Natural killer cell (primary cell): ENCODE results near the gene MBNL3. TPM values are rescaled to one million over a fixed set of nuclear protein-coding genes. Genes with fewer than 3 reads are reported as not detected.

ENCODE experiments used
- ATAC-seq, 3 donors: fragments of 150-1000 bp in 2 of 3; fragments of 200-7000 bp in 1 of 3; cut with Tn5 transposase; 1 replicate in 1 of 3; 2 replicates in 2 of 3; pipeline ENCODE4 v1.10.0; 2021; ENCODE audit warnings: mild to moderate bottlenecking in 2 of 3, moderate library complexity in 2 of 3
- DNase-seq, 2 donors: peaks; one replicate each; pipeline versions ENCODE4 v3.0.0 to v3.0.0-alpha.2; 2013 to 2021; ENCODE audit warnings: mixed read lengths in 1 of 2
- H3K27ac ChIP-seq: one replicate; pipeline ENCODE4 v1.5.1; 2013; ENCODE audit warnings: mild to moderate bottlenecking, low read length
- H3K27me3 ChIP-seq: one replicate; pipeline ENCODE4 v1.6.1; 2013; ENCODE audit warnings: low read length; ENCODE audit not compliant: control insufficient read depth, insufficient read depth
- H3K36me3 ChIP-seq: one replicate; pipeline ENCODE4 v1.6.1; 2013; ENCODE audit warnings: low read length; ENCODE audit not compliant: control insufficient read depth, insufficient read depth
- H3K4me1 ChIP-seq: one replicate; pipeline ENCODE4 v1.6.1; 2013; ENCODE audit warnings: low read length; ENCODE audit not compliant: control insufficient read depth, insufficient read depth
- H3K4me3 ChIP-seq: one replicate; pipeline ENCODE4 v1.5.1; 2013; ENCODE audit warnings: low read length
- H3K9me3 ChIP-seq: one replicate; pipeline ENCODE4 v1.6.1; 2013; ENCODE audit warnings: low read length; ENCODE audit not compliant: control insufficient read depth, insufficient read depth
- H3K27ac Mint-ChIP-seq, 2 donors: one replicate each; pipeline ENCODE4 v1.8.0; 2022; ENCODE audit warnings: mild to moderate bottlenecking in 2 of 2, mixed read lengths in 2 of 2, moderate library complexity in 1 of 2
- H3K27me3 Mint-ChIP-seq, 2 donors: one replicate each; pipeline ENCODE4 v1.8.0; 2022; ENCODE audit warnings: low read depth in 2 of 2, mixed read lengths in 2 of 2
- H3K36me3 Mint-ChIP-seq: one replicate; pipeline ENCODE4 v1.8.0; 2022; ENCODE audit warnings: mixed read lengths
- H3K4me1 Mint-ChIP-seq, 2 donors: one replicate each; pipeline ENCODE4 v1.8.0; 2022; ENCODE audit warnings: mixed read lengths in 2 of 2
- H3K4me3 Mint-ChIP-seq: one replicate; pipeline ENCODE4 v1.8.0; 2022; ENCODE audit warnings: mild to moderate bottlenecking, moderate library complexity, mixed read lengths
- H3K9me3 Mint-ChIP-seq, 2 donors: one replicate each; pipeline ENCODE4 v1.8.0; 2022; ENCODE audit warnings: mixed read lengths in 2 of 2
- WGBS: methylation state at CpG from one replicate; pipeline ENCODE4 v1.1.7; 2013; ENCODE audit warnings: missing lambda C conversion rate; ENCODE audit not compliant: insufficient coverage; 5-methylcytosine and 5-hydroxymethylcytosine counted together
- intact Hi-C: fragments of 100-400 bp; cut with micrococcal nuclease; formaldehyde crosslinking; loops from one replicate; pipeline ENCODE4 v1.14.2; 2022
- total RNA-seq, 4 donors: library from RNA; stranded (reverse); fragments of 120-200 nt in 1 of 4; gene quantifications; one replicate each; pipeline versions ENCODE4 v1.2.3 to v1.2.4, GENCODE V29; 2013 to 2022
- TF ChIP-seq, protein P1 (sequence below): fragments of 200-600 bp; IDR thresholded peaks from one replicate; pipeline ENCODE4 v1.8.0; 2022; ENCODE audit warnings: antibody characterized with exemption

MBNL3 gene, protein sequence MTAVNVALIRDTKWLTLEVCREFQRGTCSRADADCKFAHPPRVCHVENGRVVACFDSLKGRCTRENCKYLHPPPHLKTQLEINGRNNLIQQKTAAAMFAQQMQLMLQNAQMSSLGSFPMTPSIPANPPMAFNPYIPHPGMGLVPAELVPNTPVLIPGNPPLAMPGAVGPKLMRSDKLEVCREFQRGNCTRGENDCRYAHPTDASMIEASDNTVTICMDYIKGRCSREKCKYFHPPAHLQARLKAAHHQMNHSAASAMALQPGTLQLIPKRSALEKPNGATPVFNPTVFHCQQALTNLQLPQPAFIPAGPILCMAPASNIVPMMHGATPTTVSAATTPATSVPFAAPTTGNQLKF
- 10 to 100 TPM; 55.3 to 64.3 (median 59.3) TPM for total RNA-seq
- 49.8 TPM for total RNA-seq (2013)

DNA sequence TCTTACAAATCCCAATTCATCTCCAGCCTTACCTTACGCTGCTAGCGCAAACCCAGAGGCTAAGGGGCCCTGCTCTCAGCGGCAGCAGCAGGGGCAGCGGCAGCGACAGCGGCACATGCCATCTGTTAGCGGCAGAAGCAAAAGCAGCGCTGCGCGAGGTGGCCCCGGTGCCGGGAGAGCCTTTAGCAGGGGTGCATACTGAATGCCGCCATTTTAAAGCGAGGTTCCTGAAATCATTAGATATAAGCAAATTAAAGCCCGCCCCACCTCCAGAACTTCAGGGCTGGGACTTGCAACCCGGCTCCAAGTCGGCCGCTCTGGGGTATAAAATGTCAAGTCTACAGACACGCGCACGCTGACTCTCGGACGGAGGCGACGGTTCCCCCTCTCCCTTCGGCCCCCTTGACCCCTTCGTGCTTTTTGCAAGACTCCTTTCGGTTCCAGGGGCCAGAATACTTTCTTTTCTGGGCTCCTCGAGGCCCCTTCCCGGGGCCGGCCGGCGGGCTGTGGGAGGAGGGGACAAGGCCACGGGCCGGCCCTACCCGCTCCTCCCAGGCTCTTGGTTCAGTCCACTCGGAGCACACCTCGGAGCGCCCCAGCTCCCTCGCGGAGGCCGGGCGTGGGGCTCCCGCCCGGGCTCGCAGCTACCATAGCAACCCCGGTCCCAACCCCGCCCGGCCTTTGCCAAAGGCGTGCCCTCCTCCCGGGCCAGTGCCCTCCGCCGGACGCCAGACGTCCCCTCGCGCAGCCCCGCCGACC is at the start of gene MBNL3:
TSS of gene MBNL3 (minus strand) at position 220 of the 759 bp plus-strand sequence. CDS start 49,427 bp downstream, outside the sequence.
- Histone ChIP-seq H3K4me3 (peak within 1 kb of the TSS; percentile 68), H3K4me1 (peaks cover 6% of the 10 kb centered on the region), H3K36me3 (no peaks in the 10 kb centered on the region), H3K27me3 (no peaks in the 10 kb centered on the region), H3K27ac (peak within 1 kb of the TSS; percentile 90), H3K9me3 (no peaks in the 10 kb centered on the region)
- Mint-ChIP-seq H3K9me3 (no peaks in the 10 kb centered on the region), H3K4me1 (peaks cover 19 to 44% of the 10 kb centered on the region in 2 donors), H3K27ac (peak within 1 kb of the TSS; percentile 84 to 89), H3K27me3 (peaks cover 0 to 22% of the 10 kb centered on the region in 2 donors), H3K36me3 (no peaks in the 10 kb centered on the region), H3K4me3 (peak within 1 kb of the TSS; percentile 97)
- TF ChIP-seq, protein P1, sequence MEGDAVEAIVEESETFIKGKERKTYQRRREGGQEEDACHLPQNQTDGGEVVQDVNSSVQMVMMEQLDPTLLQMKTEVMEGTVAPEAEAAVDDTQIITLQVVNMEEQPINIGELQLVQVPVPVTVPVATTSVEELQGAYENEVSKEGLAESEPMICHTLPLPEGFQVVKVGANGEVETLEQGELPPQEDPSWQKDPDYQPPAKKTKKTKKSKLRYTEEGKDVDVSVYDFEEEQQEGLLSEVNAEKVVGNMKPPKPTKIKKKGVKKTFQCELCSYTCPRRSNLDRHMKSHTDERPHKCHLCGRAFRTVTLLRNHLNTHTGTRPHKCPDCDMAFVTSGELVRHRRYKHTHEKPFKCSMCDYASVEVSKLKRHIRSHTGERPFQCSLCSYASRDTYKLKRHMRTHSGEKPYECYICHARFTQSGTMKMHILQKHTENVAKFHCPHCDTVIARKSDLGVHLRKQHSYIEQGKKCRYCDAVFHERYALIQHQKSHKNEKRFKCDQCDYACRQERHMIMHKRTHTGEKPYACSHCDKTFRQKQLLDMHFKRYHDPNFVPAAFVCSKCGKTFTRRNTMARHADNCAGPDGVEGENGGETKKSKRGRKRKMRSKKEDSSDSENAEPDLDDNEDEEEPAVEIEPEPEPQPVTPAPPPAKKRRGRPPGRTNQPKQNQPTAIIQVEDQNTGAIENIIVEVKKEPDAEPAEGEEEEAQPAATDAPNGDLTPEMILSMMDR = no peak
- DNase-seq (peak; percentile 43 to 83), ATAC-seq (peak; percentile 62 to 82 (median 68))
- intact Hi-C loops = loop anchor here (1.0 to 10.0 kb wide), 3 partner anchors 9 to 186 kb away; no protein-coding TSS in a partner anchor
- under 1% methylated on average over 59 of the region's 59 CpGs for whole genome bisulfite sequencing

DNA sequence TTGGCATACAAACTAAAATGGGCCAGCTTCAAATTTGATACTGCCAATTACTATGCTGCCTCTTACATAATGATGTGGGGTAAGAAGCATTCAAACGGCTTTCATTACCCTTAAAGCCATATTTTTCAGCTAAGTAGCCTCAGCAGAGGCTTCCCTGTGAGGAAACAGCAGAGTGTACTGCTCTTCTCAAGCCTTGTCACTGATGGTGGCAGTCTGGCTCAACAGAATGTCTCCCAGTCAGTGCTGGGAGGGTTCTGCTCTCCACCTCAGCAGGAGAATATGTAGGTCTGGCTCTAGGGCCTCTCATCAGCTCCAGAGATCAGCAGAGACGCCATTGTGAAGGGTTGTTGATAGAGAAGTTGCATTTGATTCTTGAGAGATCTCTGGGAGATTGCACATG is 44.6 kb upstream of the MBNL3 start:
- no peaks in the 10 kb centered on the region for H3K36me3 ChIP-seq
- ATAC-seq = no peak
- 100% methylated on average over 1 of the region's 2 CpGs for WGBS

DNA sequence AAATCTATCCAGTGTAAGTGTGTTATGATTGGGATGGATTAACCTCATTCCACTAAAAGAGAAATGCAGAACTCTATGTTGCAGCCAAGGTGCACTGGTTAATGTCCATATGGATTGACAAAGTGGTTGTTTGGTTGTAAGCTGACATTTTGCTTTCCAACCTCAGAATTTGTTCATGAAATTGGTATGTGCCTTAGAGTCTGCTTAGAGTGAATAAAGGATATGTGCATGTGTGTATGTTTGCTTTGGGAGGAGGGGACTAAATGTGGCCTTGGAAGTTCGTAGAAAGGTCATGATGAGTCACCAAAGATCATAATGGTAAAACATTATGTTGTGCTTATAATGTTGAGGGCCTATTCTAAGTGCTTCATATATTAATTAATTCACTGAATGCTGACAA is 44.1 kb upstream of the MBNL3 start:
- no peak for ATAC-seq
- TF ChIP-seq, protein P1 = no peak
- no peaks in the 10 kb centered on the region for H3K4me1 ChIP-seq
- no peak overlapping the region for H3K27ac ChIP-seq
- H3K4me3 Mint-ChIP-seq = no peak overlapping the region
- no peaks in the 10 kb centered on the region for H3K36me3 ChIP-seq
- H3K4me3 ChIP-seq = no peak overlapping the region
- peaks cover 0 to 5% of the 10 kb centered on the region in 2 donors for H3K4me1 Mint-ChIP-seq
- no peak overlapping the region for H3K27ac Mint-ChIP-seq
- H3K27me3 Mint-ChIP-seq = peaks cover 6 to 23% of the 10 kb centered on the region in 2 donors
- intact Hi-C loops = no loop called here
- no peaks in the 10 kb centered on the region for H3K36me3 Mint-ChIP-seq
- no peak for DNase-seq
- H3K27me3 ChIP-seq = no peaks in the 10 kb centered on the region
- H3K9me3 Mint-ChIP-seq = no peaks in the 10 kb centered on the region
- no CpG with 5 or more reads among the region's 1 CpG for WGBS
- no peaks in the 10 kb centered on the region for H3K9me3 ChIP-seq

More for the DNA sequence above, 44.6 kb upstream of the MBNL3 start:
- Mint-ChIP-seq H3K36me3 (no peaks in the 10 kb centered on the region), H3K4me1 (peaks cover 0 to 5% of the 10 kb centered on the region in 2 donors), H3K4me3 (no peak overlapping the region), H3K27ac (no peak overlapping the region), H3K9me3 (no peaks in the 10 kb centered on the region), H3K27me3 (peaks cover 5 to 21% of the 10 kb centered on the region in 2 donors)
- Histone ChIP-seq H3K4me1 (no peaks in the 10 kb centered on the region), H3K4me3 (no peak overlapping the region), H3K9me3 (no peaks in the 10 kb centered on the region), H3K27ac (no peak overlapping the region), H3K27me3 (no peaks in the 10 kb centered on the region)
- no peak for DNase-seq
- TF ChIP-seq, protein P1 = no peak
- intact Hi-C loops = no loop called here
